ENCODE results near the gene MBD3. TPM values are rescaled to one million over a fixed set of nuclear protein-coding genes. Genes with fewer than 3 reads are reported as not detected.

MBD3 gene
- polyA plus RNA-seq, 1 donor (not counting 4 experiments of a cell fraction or from before 2014, with no cell fraction given): 16.6 TPM

DNA sequence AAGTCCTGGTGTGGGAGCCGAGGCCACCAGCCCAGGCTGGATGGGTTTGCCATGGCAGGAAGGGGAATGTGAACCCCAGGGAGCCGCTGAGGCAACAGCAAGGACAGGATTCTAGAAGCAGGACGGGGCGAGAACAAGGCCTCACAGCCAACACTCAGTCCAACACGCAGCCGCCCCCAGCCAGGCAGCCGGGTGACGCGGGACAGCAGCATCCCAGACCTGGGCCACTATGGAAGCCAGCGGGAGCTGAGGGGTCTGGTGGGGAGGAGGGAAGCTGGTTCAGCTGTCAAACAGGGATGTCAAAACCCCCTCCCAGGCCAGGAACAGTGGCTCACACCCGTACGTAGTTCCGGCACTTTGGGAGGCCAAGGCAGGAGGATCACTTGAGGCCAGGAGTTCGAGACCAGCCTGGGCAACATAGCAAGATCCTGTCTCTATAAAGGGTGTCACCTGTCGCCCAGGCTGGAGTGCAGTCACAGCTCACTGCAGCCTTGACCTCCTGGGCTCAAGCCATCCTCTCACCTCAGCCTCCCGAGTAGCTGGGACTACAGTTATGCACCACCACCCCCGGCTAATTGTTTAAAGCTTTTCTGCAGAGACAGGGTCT lies 31.3 kb downstream of the MBD3 start:
- DNase-seq (ENCODE audit: low read depth, low spot score) (no peak), FAIRE-seq (no peak)
- dilution Hi-C loops (cut with MboI; ENCODE audit: extremely low pct_ligation_motif_present, low sequenced_read_pairs): no loop called here
- Histone ChIP-seq H3K9me1 (ENCODE audit: control insufficient read depth, extremely low read depth, insufficient read depth, low read length) (no peaks in the 10 kb centered on the region), H3K9ac (ENCODE audit: control insufficient read depth, extremely low read depth, insufficient read depth, low read length) (no peak overlapping the region), H3K4me3 (ENCODE audit: control insufficient read depth in 2 of 3, extremely low read depth in 1 of 3, insufficient read depth in 2 of 3, low read depth in 1 of 3, low read length in 3 of 3) (no peak overlapping the region), H3K27me3 (ENCODE audit: control insufficient read depth, extremely low read depth, insufficient read depth, low read length) (no peaks in the 10 kb centered on the region), H3K27ac (ENCODE audit: control insufficient read depth, insufficient read depth, low read length) (no peak overlapping the region), H3K4me1 (ENCODE audit: control insufficient read depth, extremely low read depth, insufficient read depth, low read length) (no peaks in the 10 kb centered on the region), H3K79me2 (ENCODE audit: control insufficient read depth, insufficient read depth, low read length) (peaks cover 30% of the 10 kb centered on the region), H3K9me3 (ENCODE audit: control insufficient read depth, low read depth, low read length) (no peaks in the 10 kb centered on the region), H4K20me1 (ENCODE audit: control insufficient read depth, extremely low read depth, insufficient read depth, low read length) (no peaks in the 10 kb centered on the region), H2AFZ (ENCODE audit: control insufficient read depth, low read length) (no peak overlapping the region), H3K36me3 (ENCODE audit: control insufficient read depth in 2 of 2, extremely low read depth in 1 of 2, insufficient read depth in 2 of 2, low read length in 2 of 2) (peaks cover 0 to 4% of the 10 kb centered on the region in 2 experiments), H3K4me2 (ENCODE audit: control insufficient read depth, extremely low read depth, insufficient read depth, low read depth, low read length) (no peak overlapping the region)
- TF ChIP-seq, protein P1, sequence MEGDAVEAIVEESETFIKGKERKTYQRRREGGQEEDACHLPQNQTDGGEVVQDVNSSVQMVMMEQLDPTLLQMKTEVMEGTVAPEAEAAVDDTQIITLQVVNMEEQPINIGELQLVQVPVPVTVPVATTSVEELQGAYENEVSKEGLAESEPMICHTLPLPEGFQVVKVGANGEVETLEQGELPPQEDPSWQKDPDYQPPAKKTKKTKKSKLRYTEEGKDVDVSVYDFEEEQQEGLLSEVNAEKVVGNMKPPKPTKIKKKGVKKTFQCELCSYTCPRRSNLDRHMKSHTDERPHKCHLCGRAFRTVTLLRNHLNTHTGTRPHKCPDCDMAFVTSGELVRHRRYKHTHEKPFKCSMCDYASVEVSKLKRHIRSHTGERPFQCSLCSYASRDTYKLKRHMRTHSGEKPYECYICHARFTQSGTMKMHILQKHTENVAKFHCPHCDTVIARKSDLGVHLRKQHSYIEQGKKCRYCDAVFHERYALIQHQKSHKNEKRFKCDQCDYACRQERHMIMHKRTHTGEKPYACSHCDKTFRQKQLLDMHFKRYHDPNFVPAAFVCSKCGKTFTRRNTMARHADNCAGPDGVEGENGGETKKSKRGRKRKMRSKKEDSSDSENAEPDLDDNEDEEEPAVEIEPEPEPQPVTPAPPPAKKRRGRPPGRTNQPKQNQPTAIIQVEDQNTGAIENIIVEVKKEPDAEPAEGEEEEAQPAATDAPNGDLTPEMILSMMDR (optimal IDR thresholded peaks at IDR 0.05 in 1 of 3, IDR thresholded peaks at IDR 0.05 in 1 of 3, conservative IDR thresholded peaks at IDR 0.05 in 1 of 3; ENCODE audit: extremely low read depth in 1 of 3, insufficient read depth in 2 of 3, low read length in 3 of 3): no peak
- TF ChIP-seq EZH2 (IDR thresholded peaks at IDR 0.05; ENCODE audit: low read length): no peak

DNA sequence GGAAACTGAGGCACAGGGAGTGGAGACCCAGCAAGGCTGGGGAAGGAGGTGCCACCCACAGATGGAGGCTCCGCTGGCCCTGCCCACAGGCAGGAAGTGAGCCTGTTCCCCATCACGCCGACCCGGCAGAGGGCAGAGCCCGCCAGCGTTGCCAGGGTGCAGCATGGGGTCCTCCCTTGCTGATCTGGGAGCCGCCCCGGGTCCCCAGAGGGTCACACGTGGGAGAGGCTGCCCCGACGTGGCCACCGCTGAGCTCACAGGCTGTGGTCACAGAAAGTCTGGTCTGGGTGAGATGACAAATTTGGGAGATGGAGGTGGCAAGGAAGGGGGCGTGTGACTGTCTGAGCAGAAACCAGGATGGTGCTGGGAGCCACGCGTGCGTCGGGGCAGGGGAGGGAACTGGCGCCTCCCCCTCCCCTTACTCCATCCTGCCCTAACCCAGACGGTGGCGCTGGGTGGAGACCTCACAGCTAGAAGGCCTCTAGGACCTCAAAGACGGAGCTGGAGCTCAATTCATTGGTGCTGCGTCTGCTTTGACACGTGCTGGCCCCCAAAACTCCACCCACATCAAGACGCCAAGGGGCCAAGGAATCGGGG lies 32.3 kb downstream of the MBD3 start:
- Histone ChIP-seq H3K9me3 (ENCODE audit: control insufficient read depth, low read depth, low read length) (no peaks in the 10 kb centered on the region), H4K20me1 (ENCODE audit: control insufficient read depth, extremely low read depth, insufficient read depth, low read length) (no peaks in the 10 kb centered on the region), H3K9me1 (ENCODE audit: control insufficient read depth, extremely low read depth, insufficient read depth, low read length) (no peaks in the 10 kb centered on the region), H3K4me1 (ENCODE audit: control insufficient read depth, extremely low read depth, insufficient read depth, low read length) (no peaks in the 10 kb centered on the region), H3K79me2 (ENCODE audit: control insufficient read depth, insufficient read depth, low read length) (peaks cover 21% of the 10 kb centered on the region), H3K4me3 (ENCODE audit: control insufficient read depth in 2 of 3, extremely low read depth in 1 of 3, insufficient read depth in 2 of 3, low read depth in 1 of 3, low read length in 3 of 3) (no peak overlapping the region), H3K4me2 (ENCODE audit: control insufficient read depth, extremely low read depth, insufficient read depth, low read depth, low read length) (no peak overlapping the region), H3K36me3 (ENCODE audit: control insufficient read depth in 2 of 2, extremely low read depth in 1 of 2, insufficient read depth in 2 of 2, low read length in 2 of 2) (peaks cover 0 to 4% of the 10 kb centered on the region in 2 experiments), H3K9ac (ENCODE audit: control insufficient read depth, extremely low read depth, insufficient read depth, low read length) (no peak overlapping the region), H2AFZ (ENCODE audit: control insufficient read depth, low read length) (no peak overlapping the region), H3K27me3 (ENCODE audit: control insufficient read depth, extremely low read depth, insufficient read depth, low read length) (no peaks in the 10 kb centered on the region), H3K27ac (ENCODE audit: control insufficient read depth, insufficient read depth, low read length) (no peak overlapping the region)
- DNase-seq (ENCODE audit: low read depth, low spot score) (no peak), FAIRE-seq (no peak)
- TF ChIP-seq EZH2 (IDR thresholded peaks at IDR 0.05; ENCODE audit: low read length): no peak
- TF ChIP-seq, protein P1 (optimal IDR thresholded peaks at IDR 0.05 in 1 of 3, IDR thresholded peaks at IDR 0.05 in 1 of 3, conservative IDR thresholded peaks at IDR 0.05 in 1 of 3; ENCODE audit: extremely low read depth in 1 of 3, insufficient read depth in 2 of 3, low read length in 3 of 3): no peak
- dilution Hi-C loops (cut with MboI; ENCODE audit: extremely low pct_ligation_motif_present, low sequenced_read_pairs): no loop called here
